ENCODE results near the gene ALS2CL. TPM values are rescaled to one million over a fixed set of nuclear protein-coding genes. Genes with fewer than 3 reads are reported as not detected.

ALS2CL gene
- total RNA-seq, 2 experiments from 2014 or later: 5.1 TPM

DNA sequence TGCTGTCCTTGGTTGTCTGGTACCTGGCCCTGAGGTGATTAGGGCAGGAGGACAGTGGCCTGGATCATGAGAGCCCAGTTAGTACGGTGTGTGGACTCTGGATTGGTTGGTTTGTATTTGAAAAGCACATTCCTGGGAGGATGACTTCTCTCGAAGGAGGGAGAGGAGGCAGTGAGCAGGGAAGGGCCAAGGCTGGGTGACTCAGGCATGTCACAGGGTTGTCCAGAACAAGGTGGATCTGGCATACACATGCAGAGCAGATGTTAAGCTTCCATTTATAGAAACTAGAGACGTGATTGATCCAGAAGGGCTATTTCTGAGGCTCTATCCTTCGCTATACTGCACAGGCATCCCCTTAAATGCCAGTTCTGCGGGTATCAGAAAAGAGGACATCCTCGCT, 46.8 kb downstream of the ALS2CL start:
- Mint-ChIP-seq H3K36me3 (ENCODE audit: low read depth) (no peaks in the 10 kb centered on the region), H3K27ac (no peak overlapping the region), H3K4me1 (ENCODE audit: low read depth) (no peaks in the 10 kb centered on the region), H3K9me3 (peaks cover 3% of the 10 kb centered on the region), H3K27me3 (ENCODE audit: low read depth) (peaks cover under 1% of the 10 kb centered on the region), H3K4me3 (no peak overlapping the region)
- no peak for DNase-seq
- CTCF ChIA-PET: no interaction called here
- intact Hi-C loops (cut with micrococcal nuclease): no loop called here

DNA sequence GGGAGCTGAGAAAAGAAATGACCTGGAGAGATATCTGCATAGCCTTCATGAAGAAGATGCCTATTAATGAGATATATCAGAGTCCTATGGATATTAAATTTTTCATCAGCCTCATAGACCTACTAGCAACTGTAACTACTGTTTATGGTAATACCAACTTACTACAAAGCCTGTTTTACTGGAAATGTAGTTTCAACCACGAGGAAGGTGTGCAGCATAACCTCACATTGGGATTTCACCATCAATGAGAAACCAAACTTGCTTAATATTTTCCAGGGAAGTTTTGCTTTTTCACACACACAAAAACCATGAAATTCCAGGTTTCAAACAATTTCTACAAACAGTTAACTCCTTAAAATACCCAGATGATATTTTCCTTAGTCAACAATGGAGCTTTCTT, 49.8 kb downstream of the ALS2CL start:
- DNase-seq: no peak
- Mint-ChIP-seq H3K36me3 (ENCODE audit: low read depth) (no peaks in the 10 kb centered on the region), H3K9me3 (peaks cover 14% of the 10 kb centered on the region), H3K27me3 (ENCODE audit: low read depth) (peaks cover 2% of the 10 kb centered on the region), H3K4me3 (no peak overlapping the region), H3K4me1 (ENCODE audit: low read depth) (no peaks in the 10 kb centered on the region), H3K27ac (no peak overlapping the region)
- CTCF ChIA-PET: interaction anchor here (1.5 kb wide), 1 partner anchor 14 kb away, joined by 3 read pairs; no protein-coding TSS in a partner anchor
- intact Hi-C loops (cut with micrococcal nuclease): no loop called here

DNA sequence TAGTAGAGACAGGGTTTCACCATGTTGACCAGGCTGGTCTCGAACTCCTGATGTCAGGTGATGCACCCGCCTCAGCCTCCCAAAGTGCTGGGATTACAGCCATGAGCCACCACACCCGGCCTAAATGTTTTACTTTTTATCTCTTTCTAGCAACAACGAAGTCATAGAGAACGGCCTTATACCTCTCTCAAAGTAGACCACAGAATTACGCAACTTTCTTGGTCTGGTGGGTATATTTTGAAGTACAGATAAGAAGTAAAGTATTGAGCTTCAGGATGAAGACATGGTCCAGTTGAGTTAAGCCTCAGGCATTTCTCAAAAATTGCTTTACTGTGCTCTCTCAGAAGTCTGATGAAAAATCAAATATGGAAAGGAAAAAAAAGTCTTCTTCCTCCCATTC, 50.5 kb downstream of the ALS2CL start:
- no peak overlapping the region for H3K27ac Mint-ChIP-seq
- peaks cover 2% of the 10 kb centered on the region for H3K27me3 Mint-ChIP-seq (ENCODE audit: low read depth)

DNA sequence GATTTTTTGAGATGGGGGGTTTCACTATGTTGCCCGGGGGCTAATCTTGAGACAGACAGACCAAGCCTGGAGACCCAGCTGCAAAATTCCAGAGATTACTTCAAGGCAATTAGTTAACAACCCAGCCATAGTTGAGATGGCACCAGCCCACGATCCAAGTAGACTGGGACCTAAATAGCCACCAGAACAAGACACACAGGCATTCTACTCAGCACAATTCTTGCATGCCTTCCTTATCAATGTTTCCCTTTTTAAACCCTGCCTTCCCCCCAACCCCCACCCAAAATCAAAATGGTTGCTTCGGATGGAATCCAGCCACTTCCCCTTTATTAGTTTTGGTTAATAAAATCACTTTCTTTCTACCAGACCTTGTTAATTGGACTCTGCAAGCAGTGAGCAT, 52.6 kb downstream of the ALS2CL start:
- CTCF ChIA-PET: interaction anchor here (0.6 to 1.0 kb wide), 3 partner anchors 152 to 798 kb away, joined by 3 to 5 read pairs (median 3); no protein-coding TSS in a partner anchor
- Mint-ChIP-seq H3K4me1 (ENCODE audit: low read depth) (no peaks in the 10 kb centered on the region), H3K36me3 (ENCODE audit: low read depth) (no peaks in the 10 kb centered on the region), H3K4me3 (no peak overlapping the region), H3K27me3 (ENCODE audit: low read depth) (peaks cover 2% of the 10 kb centered on the region), H3K9me3 (peaks cover 14% of the 10 kb centered on the region), H3K27ac (no peak overlapping the region)
- DNase-seq: no peak
- intact Hi-C loops (cut with micrococcal nuclease): no loop called here

More for the DNA sequence above, 50.5 kb downstream of the ALS2CL start:
- Mint-ChIP-seq H3K9me3 (peaks cover 14% of the 10 kb centered on the region), H3K4me1 (ENCODE audit: low read depth) (no peaks in the 10 kb centered on the region), H3K4me3 (no peak overlapping the region), H3K36me3 (ENCODE audit: low read depth) (no peaks in the 10 kb centered on the region)
- no peak for DNase-seq
- intact Hi-C loops (cut with micrococcal nuclease): no loop called here
- CTCF ChIA-PET: interaction anchor here (1.5 kb wide), 1 partner anchor 13 kb away, joined by 3 read pairs; no protein-coding TSS in a partner anchor

DNA sequence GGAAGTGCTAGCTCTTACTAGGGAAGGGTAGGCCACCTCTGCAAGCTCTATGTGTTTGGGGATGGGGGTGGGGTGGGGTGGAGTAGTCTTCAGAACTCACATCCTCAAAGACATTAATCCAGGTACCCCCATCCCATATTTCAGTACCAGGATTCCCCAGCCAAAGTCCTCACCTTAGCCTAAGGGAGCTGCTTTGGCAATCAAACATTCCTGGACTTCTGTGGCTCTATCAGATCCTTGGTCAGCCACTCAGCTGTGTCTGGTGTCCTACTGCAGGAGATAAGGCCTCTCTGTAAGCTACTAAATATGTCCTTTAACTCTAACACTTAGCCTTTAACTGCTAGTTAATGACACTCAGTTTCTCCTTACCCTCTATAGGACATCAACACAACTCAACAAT, 54.3 kb downstream of the ALS2CL start:
- no peak overlapping the region for H3K27ac Mint-ChIP-seq

DNA sequence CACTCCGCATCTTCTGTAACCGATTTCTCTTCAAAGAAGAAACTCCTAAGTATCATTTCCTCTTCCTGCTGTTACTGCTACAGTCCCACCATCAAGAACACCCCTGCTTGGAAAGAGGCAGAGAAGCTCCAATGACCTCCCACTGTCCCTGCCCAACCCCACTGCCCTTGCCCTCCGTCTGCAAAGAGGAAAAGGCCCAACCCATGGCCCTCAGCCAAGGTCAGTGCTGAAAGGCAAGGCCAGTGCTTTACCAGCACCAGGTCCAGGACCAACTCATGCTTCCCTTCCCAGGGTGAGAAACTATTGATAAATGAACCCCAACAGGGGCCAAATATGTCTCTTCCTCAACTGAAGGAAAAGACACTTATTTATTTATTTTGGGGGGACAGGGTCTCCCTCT, 58.6 kb downstream of the ALS2CL start:
- Mint-ChIP-seq H3K36me3 (ENCODE audit: low read depth) (no peaks in the 10 kb centered on the region), H3K27ac (no peak overlapping the region), H3K4me1 (ENCODE audit: low read depth) (peaks cover 11% of the 10 kb centered on the region), H3K4me3 (no peak overlapping the region), H3K27me3 (ENCODE audit: low read depth) (no peaks in the 10 kb centered on the region), H3K9me3 (no peaks in the 10 kb centered on the region)
- intact Hi-C loops (cut with micrococcal nuclease): no loop called here
- DNase-seq: no peak
- CTCF ChIA-PET: interaction anchor here (1.5 kb wide), 1 partner anchor 146 kb away, joined by 4 read pairs; no protein-coding TSS in a partner anchor

More for the DNA sequence above, 54.3 kb downstream of the ALS2CL start:
- intact Hi-C loops (cut with micrococcal nuclease): no loop called here
- peaks cover 2% of the 10 kb centered on the region for H3K27me3 Mint-ChIP-seq (ENCODE audit: low read depth)
- CTCF ChIA-PET: interaction anchor here (2.5 kb wide), 1 partner anchor 9 kb away, joined by 16 read pairs; no protein-coding TSS in a partner anchor
- H3K36me3 Mint-ChIP-seq (ENCODE audit: low read depth): no peaks in the 10 kb centered on the region
- H3K4me3 Mint-ChIP-seq: no peak overlapping the region
- H3K4me1 Mint-ChIP-seq (ENCODE audit: low read depth): peaks cover 6% of the 10 kb centered on the region
- no peak for DNase-seq
- H3K9me3 Mint-ChIP-seq: peaks cover 14% of the 10 kb centered on the region

DNA sequence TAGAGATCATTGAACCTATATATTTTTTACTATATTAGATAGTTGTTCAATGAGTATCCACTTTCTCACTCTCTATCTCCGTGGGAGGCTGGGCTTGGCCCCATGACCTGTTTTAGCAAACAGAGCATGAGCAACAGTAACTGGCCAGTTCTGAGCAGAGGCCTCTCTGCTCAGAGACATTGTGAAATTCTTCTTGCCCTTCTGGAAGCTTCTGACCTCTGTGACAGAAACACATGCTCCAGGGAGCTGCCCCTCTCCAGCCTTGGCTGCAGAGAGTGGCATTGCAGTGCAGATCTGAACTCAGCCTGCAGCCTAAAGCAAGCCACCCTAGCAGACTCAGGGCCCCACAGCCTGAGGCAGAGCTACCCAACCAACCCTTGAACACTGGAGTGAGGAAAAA, 60.7 kb downstream of the ALS2CL start:
- no peaks in the 10 kb centered on the region for H3K9me3 Mint-ChIP-seq
- H3K4me1 Mint-ChIP-seq (ENCODE audit: low read depth): peaks cover 18% of the 10 kb centered on the region
- H3K4me3 Mint-ChIP-seq: no peak overlapping the region
- no peaks in the 10 kb centered on the region for H3K36me3 Mint-ChIP-seq (ENCODE audit: low read depth)
- no peak for DNase-seq
- H3K27me3 Mint-ChIP-seq (ENCODE audit: low read depth): no peaks in the 10 kb centered on the region
- intact Hi-C loops (cut with micrococcal nuclease): no loop called here
- H3K27ac Mint-ChIP-seq: no peak overlapping the region
- CTCF ChIA-PET: interaction anchor here (0.6 to 9.2 kb wide), 4 partner anchors 49 to 900 kb away, joined by 3 to 181 read pairs (median 4); partner anchors contain the start of gene RTP3

DNA sequence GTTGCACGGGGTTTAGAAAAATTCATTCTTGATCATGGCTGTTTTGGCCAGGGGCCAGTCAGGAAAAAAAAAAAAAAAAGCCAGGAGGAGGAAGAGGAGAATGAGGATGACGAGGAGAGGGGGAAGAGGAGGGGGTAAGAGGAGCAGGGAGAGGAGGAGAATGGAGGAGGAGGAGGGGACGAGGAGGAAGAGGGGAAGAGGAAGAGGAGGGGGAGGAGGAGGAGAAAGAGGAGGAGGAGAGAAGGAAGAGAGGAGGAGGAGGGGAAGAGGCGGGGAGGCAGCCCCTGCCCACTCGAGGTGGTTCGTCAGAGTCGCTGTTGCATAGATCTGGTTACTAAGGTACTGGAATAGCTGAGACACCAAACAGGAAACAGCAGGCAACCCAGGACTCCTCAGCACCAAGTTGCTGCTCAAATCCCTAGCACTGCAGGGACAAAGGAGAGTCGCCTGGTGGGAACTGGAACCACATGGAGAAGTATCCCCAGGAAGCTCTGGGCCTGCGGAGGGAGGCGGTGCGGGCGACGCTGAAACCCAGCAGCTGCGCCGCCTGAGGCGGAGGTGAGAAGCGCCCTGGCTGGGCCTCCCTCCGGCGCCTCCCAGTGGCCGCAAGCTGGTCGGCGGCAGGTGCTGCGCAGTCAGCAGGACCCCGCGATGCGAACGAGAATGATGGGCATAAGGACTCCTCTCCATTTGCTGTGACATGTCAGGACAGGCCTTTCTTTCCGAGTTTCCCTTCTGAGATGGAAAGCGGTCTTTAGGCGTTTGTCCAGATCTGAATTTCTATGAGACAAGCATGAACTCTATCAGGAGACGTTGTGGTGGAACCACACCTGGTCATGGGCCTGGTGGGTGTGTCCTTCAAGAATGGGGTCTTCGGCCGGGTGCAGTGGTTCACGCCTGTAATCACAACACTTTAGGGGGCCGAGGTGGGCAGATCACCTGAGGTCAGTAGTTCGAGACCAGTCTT, 63.6 kb downstream of the ALS2CL start:
- peaks cover 17% of the 10 kb centered on the region for H3K4me1 Mint-ChIP-seq (ENCODE audit: low read depth)
- peak; percentile 82 for DNase-seq

DNA sequence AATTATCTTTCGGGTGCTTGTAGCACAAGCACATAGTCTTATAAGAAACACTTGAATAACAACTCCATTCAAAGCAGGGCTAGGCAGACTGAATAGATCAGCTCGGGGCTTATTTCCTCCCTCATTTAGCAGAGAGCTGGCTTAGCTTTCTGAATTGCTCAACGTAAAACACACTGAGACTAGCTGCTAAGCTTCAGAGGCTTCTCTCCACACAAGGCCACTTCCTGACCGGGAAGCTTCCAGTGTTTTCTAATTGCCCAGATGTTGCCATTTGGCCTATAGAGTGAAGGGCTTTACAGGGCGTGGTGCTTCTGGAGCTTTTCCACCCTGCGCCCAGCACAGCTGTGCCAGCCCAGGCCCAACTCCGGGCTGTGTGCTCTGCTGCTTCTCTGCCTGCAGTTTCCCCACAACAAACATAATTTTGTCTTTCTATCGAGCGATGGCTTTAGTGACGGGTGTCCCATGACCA, 64.5 kb downstream of the ALS2CL start:
- Mint-ChIP-seq H3K27ac (peak overlapping the region; percentile 26), H3K4me3 (peak overlapping the region; percentile 48), H3K4me1 (ENCODE audit: low read depth) (peaks cover 12% of the 10 kb centered on the region), H3K27me3 (ENCODE audit: low read depth) (no peaks in the 10 kb centered on the region), H3K36me3 (ENCODE audit: low read depth) (no peaks in the 10 kb centered on the region), H3K9me3 (no peaks in the 10 kb centered on the region)
- CTCF ChIA-PET: interaction anchor here (0.6 to 9.2 kb wide), 18 partner anchors 10 to 303 kb away, joined by 3 to 181 read pairs (median 7); partner anchors contain the start of gene RTP3
- DNase-seq: no peak
- intact Hi-C loops (cut with micrococcal nuclease): no loop called here

More for the DNA sequence above, 63.6 kb downstream of the ALS2CL start:
- Mint-ChIP-seq H3K9me3 (no peaks in the 10 kb centered on the region), H3K36me3 (ENCODE audit: low read depth) (no peaks in the 10 kb centered on the region), H3K4me3 (peak overlapping the region; percentile 48), H3K27ac (peak overlapping the region; percentile 41), H3K27me3 (ENCODE audit: low read depth) (no peaks in the 10 kb centered on the region)
- CTCF ChIA-PET: interaction anchor here (0.7 to 9.2 kb wide), 26 partner anchors 10 to 304 kb away, joined by 3 to 181 read pairs (median 4); partner anchors contain the start of gene RTP3
- intact Hi-C loops (cut with micrococcal nuclease): loop anchor here (1.0 kb wide), 2 partner anchors 72 to 142 kb away; no protein-coding TSS in a partner anchor

DNA sequence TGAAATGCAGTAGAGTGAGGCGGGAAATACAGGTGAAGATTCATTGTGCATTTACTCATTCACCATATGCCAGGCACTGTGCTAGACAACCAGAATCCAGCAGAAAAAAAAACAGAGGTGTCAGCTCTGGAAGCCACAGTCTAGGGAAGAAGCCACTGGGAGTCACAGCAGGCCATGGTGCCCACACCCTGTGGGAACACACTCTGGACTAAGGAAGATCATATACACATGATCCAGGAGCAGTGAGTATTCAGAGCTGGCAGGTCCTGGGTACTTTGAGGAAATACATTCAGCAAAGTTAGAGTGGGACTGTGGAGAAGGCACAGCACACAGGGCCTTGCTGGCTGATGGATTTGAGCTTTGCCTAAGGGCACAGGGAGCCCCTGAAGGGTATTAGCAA, 66.4 kb downstream of the ALS2CL start:
- H3K4me1 Mint-ChIP-seq (ENCODE audit: low read depth): peaks cover 12% of the 10 kb centered on the region
- no peaks in the 10 kb centered on the region for H3K36me3 Mint-ChIP-seq (ENCODE audit: low read depth)
- CTCF ChIA-PET: interaction anchor here (1.1 to 9.2 kb wide), 4 partner anchors 8 to 138 kb away, joined by 3 to 181 read pairs (median 12); no protein-coding TSS in a partner anchor
- H3K9me3 Mint-ChIP-seq: no peaks in the 10 kb centered on the region
- DNase-seq: no peak
- no peak overlapping the region for H3K4me3 Mint-ChIP-seq
- intact Hi-C loops (cut with micrococcal nuclease): no loop called here
- no peak overlapping the region for H3K27ac Mint-ChIP-seq
- H3K27me3 Mint-ChIP-seq (ENCODE audit: low read depth): no peaks in the 10 kb centered on the region

DNA sequence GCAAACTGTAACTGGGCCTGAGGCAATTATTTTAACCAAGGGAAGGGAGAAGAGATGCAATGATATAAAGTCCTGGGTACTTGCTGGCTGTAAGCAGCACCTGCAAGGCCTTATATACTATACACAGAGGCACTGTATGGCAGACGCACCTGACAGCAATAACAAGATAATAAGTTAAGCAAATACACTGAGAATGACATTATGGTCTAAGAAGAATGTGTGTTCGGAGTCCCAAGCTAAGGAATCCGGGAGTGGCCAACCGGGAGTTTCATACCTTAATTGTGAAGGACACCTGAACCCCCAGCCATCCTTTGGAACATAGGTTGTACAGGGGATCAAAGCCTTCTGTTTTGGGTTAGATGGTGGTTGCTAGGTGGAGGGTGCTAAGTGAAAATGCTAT, 67.4 kb downstream of the ALS2CL start:
- CTCF ChIA-PET: interaction anchor here (9.2 kb wide), 1 partner anchor 137 kb away, joined by 181 read pairs; no protein-coding TSS in a partner anchor
- DNase-seq: no peak
- no peaks in the 10 kb centered on the region for H3K36me3 Mint-ChIP-seq (ENCODE audit: low read depth)
- no peak overlapping the region for H3K27ac Mint-ChIP-seq
- H3K9me3 Mint-ChIP-seq: no peaks in the 10 kb centered on the region
- no peaks in the 10 kb centered on the region for H3K27me3 Mint-ChIP-seq (ENCODE audit: low read depth)
- H3K4me1 Mint-ChIP-seq (ENCODE audit: low read depth): peaks cover 12% of the 10 kb centered on the region
- H3K4me3 Mint-ChIP-seq: no peak overlapping the region
- intact Hi-C loops (cut with micrococcal nuclease): no loop called here

DNA sequence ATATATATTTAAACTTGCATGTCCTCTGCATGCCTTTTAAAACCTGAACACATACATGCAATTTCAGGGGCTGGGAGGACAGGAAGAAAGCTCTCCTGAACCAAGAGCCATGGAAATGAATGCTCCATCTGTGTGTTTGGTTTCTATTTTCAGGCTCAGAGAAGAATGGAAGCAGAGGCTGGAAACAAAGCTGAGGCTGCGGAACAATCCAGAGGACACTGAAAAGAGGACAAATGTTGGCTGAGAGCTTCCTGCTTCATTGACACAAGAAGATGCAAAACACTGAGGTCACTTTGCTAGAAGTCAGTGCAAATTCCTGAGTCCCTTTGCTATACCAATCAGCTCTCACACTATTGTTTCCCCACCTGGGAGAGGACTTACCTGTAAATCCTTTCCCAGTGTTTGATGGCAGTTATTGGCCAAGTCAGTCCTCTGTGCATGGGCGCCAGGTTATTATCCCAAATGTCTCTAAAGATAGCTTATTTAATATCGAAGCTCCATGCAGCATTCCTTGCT, 68.4 kb downstream of the ALS2CL start:
- no peaks in the 10 kb centered on the region for H3K9me3 Mint-ChIP-seq
- no peak overlapping the region for H3K27ac Mint-ChIP-seq
- no peak for DNase-seq
- peaks cover 8% of the 10 kb centered on the region for H3K4me1 Mint-ChIP-seq (ENCODE audit: low read depth)
- no peaks in the 10 kb centered on the region for H3K27me3 Mint-ChIP-seq (ENCODE audit: low read depth)
- CTCF ChIA-PET: interaction anchor here (9.2 kb wide), 1 partner anchor 136 kb away, joined by 181 read pairs; no protein-coding TSS in a partner anchor
- no peak overlapping the region for H3K4me3 Mint-ChIP-seq
- intact Hi-C loops (cut with micrococcal nuclease): no loop called here
- H3K36me3 Mint-ChIP-seq (ENCODE audit: low read depth): no peaks in the 10 kb centered on the region
